Cardiac muscle cell (in vitro differentiated cells and primary cell): Measurements from ENCODE around the gene PPM1H. TPM values are rescaled to one million over a fixed set of nuclear protein-coding genes. Genes with fewer than 3 reads are reported as not detected.

ENCODE experiments used
- DNase-seq, 2 donors: peaks; one replicate each; pipeline versions ENCODE4 v3.0.0 to v3.0.0-alpha.2; 2010 to 2017; ENCODE audit warnings: low read depth in 1 of 2, low spot score in 1 of 2
- H3K27ac ChIP-seq: fragments of 200-600 bp; sonication (generic); 2 replicates; pipeline ENCODE4 v1.5.1; 2016
- H3K27me3 ChIP-seq: fragments of 200-600 bp; sonication (generic); 2 replicates; pipeline ENCODE4 v1.6.0; 2016; ENCODE audit warnings: control low read depth
- H3K36me3 ChIP-seq: fragments of 200-600 bp; sonication (generic); 2 replicates; pipeline ENCODE4 v1.5.1; 2016; ENCODE audit warnings: control low read depth
- H3K4me1 ChIP-seq: fragments of 200-600 bp; sonication (generic); 2 replicates; pipeline ENCODE4 v1.8.1; 2017; ENCODE audit warnings: low read depth, mild to moderate bottlenecking, mixed run types
- H3K4me3 ChIP-seq: fragments of 200-600 bp; sonication (generic); 2 replicates; pipeline ENCODE4 v1.5.1; 2016; ENCODE audit warnings: mild to moderate bottlenecking
- H3K9me3 ChIP-seq: fragments of 200-600 bp; sonication (generic); 2 replicates; pipeline ENCODE4 v1.5.1; 2017; ENCODE audit warnings: low read depth, mild to moderate bottlenecking, control low read depth
- polyA plus RNA-seq: library from polyadenylated mRNA; unstranded; fragments of >200 nt; fragmentation: Nextera tagmentation; extraction: Ambion mirVana; gene quantifications from 2 replicates; pipeline ENCODE4 v1.2.1, GENCODE V29; 2016
- total RNA-seq: library from RNA; depleted of rRNA; stranded (reverse); fragments of >200 nt; gene quantifications from 2 replicates; pipeline ENCODE4 v1.2.3, GENCODE V29; 2016
- TF ChIP-seq, protein P1 (sequence below): IDR thresholded peaks from 2 replicates; pipeline ENCODE4 v1.5.1; 2012; ENCODE audit warnings: low read depth, mild to moderate bottlenecking, low read length

Gene PPM1H
- total and polyA plus RNA-seq, 2 experiments from 2014 or later, result 2.9 to 3.3 TPM

DNA sequence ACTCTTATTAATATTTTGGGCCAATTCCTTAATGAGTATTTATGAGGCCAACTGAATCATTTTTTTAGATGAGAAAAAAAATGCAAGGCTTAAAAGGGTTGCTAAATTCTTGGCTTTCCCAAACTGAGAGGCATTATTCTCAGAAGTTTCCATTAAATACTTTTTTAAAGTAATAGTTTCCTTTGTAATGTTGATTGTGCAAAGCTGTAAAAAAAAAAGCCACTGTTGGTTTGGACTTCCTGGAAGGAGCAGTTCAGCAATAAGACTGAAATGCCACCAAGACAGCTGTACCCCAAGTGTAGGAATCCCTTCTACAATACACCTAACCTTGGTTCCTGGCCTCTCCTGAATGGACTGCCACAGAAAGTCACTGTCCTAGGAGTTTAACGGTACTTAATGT, 237.1 kb downstream of the PPM1H start:
- Histone ChIP-seq H3K27me3 (no peaks in the 10 kb centered on the region), H3K4me1 (peaks cover 6% of the 10 kb centered on the region), H3K9me3 (no peaks in the 10 kb centered on the region), H3K4me3 (no peak overlapping the region), H3K36me3 (no peaks in the 10 kb centered on the region), H3K27ac (no peak overlapping the region)
- TF ChIP-seq, protein P1, sequence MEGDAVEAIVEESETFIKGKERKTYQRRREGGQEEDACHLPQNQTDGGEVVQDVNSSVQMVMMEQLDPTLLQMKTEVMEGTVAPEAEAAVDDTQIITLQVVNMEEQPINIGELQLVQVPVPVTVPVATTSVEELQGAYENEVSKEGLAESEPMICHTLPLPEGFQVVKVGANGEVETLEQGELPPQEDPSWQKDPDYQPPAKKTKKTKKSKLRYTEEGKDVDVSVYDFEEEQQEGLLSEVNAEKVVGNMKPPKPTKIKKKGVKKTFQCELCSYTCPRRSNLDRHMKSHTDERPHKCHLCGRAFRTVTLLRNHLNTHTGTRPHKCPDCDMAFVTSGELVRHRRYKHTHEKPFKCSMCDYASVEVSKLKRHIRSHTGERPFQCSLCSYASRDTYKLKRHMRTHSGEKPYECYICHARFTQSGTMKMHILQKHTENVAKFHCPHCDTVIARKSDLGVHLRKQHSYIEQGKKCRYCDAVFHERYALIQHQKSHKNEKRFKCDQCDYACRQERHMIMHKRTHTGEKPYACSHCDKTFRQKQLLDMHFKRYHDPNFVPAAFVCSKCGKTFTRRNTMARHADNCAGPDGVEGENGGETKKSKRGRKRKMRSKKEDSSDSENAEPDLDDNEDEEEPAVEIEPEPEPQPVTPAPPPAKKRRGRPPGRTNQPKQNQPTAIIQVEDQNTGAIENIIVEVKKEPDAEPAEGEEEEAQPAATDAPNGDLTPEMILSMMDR, result no peak
- peak in 1 of 2 donors; percentile 50 for DNase-seq

- TF ChIP-seq, protein P1, result no peak
- H3K27ac ChIP-seq, result no peak overlapping the region
- H3K9me3 ChIP-seq, result no peaks in the 10 kb centered on the region
- H3K27me3 ChIP-seq, result no peaks in the 10 kb centered on the region
- no peaks in the 10 kb centered on the region for H3K36me3 ChIP-seq
- H3K4me1 ChIP-seq, result peaks cover 6% of the 10 kb centered on the region
- no peak overlapping the region for H3K4me3 ChIP-seq
- DNase-seq, result no peak
Measured at GRCh38 chr12:62695696-62696095, 239.3 kb downstream of the PPM1H start.

DNA sequence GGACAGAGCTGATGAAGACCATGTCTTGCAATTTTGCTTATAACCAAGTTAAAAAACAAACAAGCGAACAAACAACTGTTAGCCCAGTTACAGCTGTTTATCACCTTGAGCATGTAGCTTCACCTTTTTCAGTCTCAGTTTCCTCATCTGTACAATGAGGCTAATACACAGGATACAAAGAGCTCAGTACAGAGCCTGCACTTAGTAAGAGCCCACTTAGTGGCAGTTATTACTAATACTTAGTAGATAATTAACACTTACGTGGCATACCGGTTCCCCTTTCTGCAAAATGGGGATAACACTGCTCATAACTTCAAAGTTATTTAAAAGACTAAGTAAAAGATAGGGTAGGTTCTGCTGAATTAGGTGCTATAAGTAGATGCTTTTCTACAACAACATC, 240.3 kb downstream of the PPM1H start:
- Histone ChIP-seq H3K27ac (no peak overlapping the region), H3K27me3 (no peaks in the 10 kb centered on the region)
- TF ChIP-seq, protein P1, result no peak

GRCh38 chr12:62694116-62694515, 240.8 kb downstream of the PPM1H start:
- no peak for DNase-seq
- TF ChIP-seq, protein P1, result no peak
- no peaks in the 10 kb centered on the region for H3K27me3 ChIP-seq
- no peaks in the 10 kb centered on the region for H3K9me3 ChIP-seq
- H3K4me3 ChIP-seq, result no peak overlapping the region
- H3K36me3 ChIP-seq, result no peaks in the 10 kb centered on the region
- H3K4me1 ChIP-seq, result peaks cover 15% of the 10 kb centered on the region
- H3K27ac ChIP-seq, result no peak overlapping the region

More for the DNA sequence above, 240.3 kb downstream of the PPM1H start:
- H3K4me1 ChIP-seq, result peaks cover 11% of the 10 kb centered on the region
- no peaks in the 10 kb centered on the region for H3K36me3 ChIP-seq
- no peaks in the 10 kb centered on the region for H3K9me3 ChIP-seq
- DNase-seq, result no peak
- no peak overlapping the region for H3K4me3 ChIP-seq

GRCh38 chr12:62693376-62694050, 241.4 kb downstream of the PPM1H start:
- peak overlapping the region; percentile 7 for H3K27ac ChIP-seq
- peak; percentile 36 to 55 for DNase-seq
- no peaks in the 10 kb centered on the region for H3K36me3 ChIP-seq
- TF ChIP-seq, protein P1, result no peak
- peaks cover 15% of the 10 kb centered on the region for H3K4me1 ChIP-seq
- no peak overlapping the region for H3K4me3 ChIP-seq
- no peaks in the 10 kb centered on the region for H3K9me3 ChIP-seq
- H3K27me3 ChIP-seq, result no peaks in the 10 kb centered on the region
